Breast epithelium (tissue), 4 donors: ENCODE data around the gene PLCB4. TPM values are rescaled to one million over a fixed set of nuclear protein-coding genes. Genes with fewer than 3 reads are reported as not detected.

Source experiments
- DNase-seq, 2 donors: peaks; one replicate each; pipeline ENCODE4 v3.0.0-alpha.2; 2019; ENCODE audit warnings: low spot score in 2 of 2
- H3K27ac ChIP-seq, 2 donors: fragments of 200-600 bp; sonication (generic) in 1 of 2; one replicate each; pipeline ENCODE4 v1.5.1; 2016 to 2019; ENCODE audit warnings: mild to moderate bottlenecking in 1 of 2
- H3K27me3 ChIP-seq, 2 donors: fragments of 200-600 bp; sonication (generic) in 1 of 2; one replicate each; pipeline versions ENCODE4 v1.5.1 to v1.6.0; 2017 to 2019; ENCODE audit warnings: control low read depth in 1 of 2, mild to moderate bottlenecking in 1 of 2
- H3K36me3 ChIP-seq: fragments of 200-600 bp; one replicate; pipeline ENCODE4 v1.5.1; 2019
- H3K4me1 ChIP-seq, 2 donors: fragments of 200-600 bp; sonication (generic); one replicate each; pipeline ENCODE4 v1.5.1; 2016 to 2019; ENCODE audit warnings: control low read depth in 1 of 2
- H3K4me3 ChIP-seq, 3 donors: fragments of 200-600 bp; sonication (generic); 1 replicate in 2 of 3; 2 replicates in 1 of 3; pipeline ENCODE4 v1.5.1; 2016 to 2019; ENCODE audit warnings: mild to moderate bottlenecking in 3 of 3, moderate library complexity in 2 of 3
- H3K9me3 ChIP-seq, 2 donors: fragments of 200-600 bp; sonication (generic) in 1 of 2; one replicate each; pipeline ENCODE4 v1.5.1; 2016 to 2019; ENCODE audit warnings: control low read depth in 1 of 2
- CTCF ChIP-seq, 3 donors: fragments of 450-650 bp; IDR thresholded peaks; one replicate each; pipeline ENCODE4 v1.5.1; 2016 to 2017; ENCODE audit warnings: antibody characterized with exemption in 3 of 3, mild to moderate bottlenecking in 3 of 3, moderate library complexity in 3 of 3
- POLR2A ChIP-seq: fragments of 450-650 bp; IDR thresholded peaks from one replicate; pipeline ENCODE4 v1.6.1; 2016; ENCODE audit warnings: antibody characterized with exemption, mild to moderate bottlenecking, moderate library complexity
- POLR2AphosphoS5 ChIP-seq, 3 donors: sonication (generic); formaldehyde crosslinking; IDR thresholded peaks; one replicate each; pipeline ENCODE4 v1.6.1; 2017; ENCODE audit warnings: antibody characterized with exemption in 3 of 3
- intact Hi-C: fragments of 100-400 bp; cut with DNase I; formaldehyde crosslinking; loops from one replicate; pipeline ENCODE4 v1.15.1; 2023; ENCODE audit warnings: low total_unique reads
- total RNA-seq, 3 donors: library from RNA; depleted of rRNA; stranded (reverse); fragments of >200 nt; gene quantifications; one replicate each; pipeline ENCODE4 v1.1.0, GENCODE V29; 2016

PLCB4 gene
- total RNA-seq, 3 donors from 2014 or later: 9.4 to 17.7 (median 13.0) TPM

GRCh38 chr20:9129756-9130155, 60.9 kb downstream of the PLCB4 start:
- intact Hi-C loops: no loop called here
- peak overlapping the region in 1 of 2 donors; percentile 6 for H3K27ac ChIP-seq

GRCh38 chr20:9130521-9130920, 61.6 kb downstream of the PLCB4 start:
- Histone ChIP-seq H3K4me3 (no peak overlapping the region), H3K27ac (no peak overlapping the region), H3K36me3 (no peaks in the 10 kb centered on the region), H3K9me3 (peaks cover 8 to 14% of the 10 kb centered on the region in 2 donors), H3K27me3 (no peaks in the 10 kb centered on the region), H3K4me1 (peaks cover 0 to 5% of the 10 kb centered on the region in 2 donors)
- intact Hi-C loops: no loop called here
- no peak for TF ChIP-seq POLR2A
- no peak for TF ChIP-seq POLR2AphosphoS5 (IDR thresholded peaks at IDR 0.05)
- no peak for TF ChIP-seq CTCF (IDR thresholded peaks at IDR 0.05)
- no peak for DNase-seq

More at GRCh38 chr20:9129756-9130155, 60.9 kb downstream of the PLCB4 start:
- H3K27me3 ChIP-seq: no peaks in the 10 kb centered on the region
- no peak for DNase-seq
- peaks cover 8 to 14% of the 10 kb centered on the region in 2 donors for H3K9me3 ChIP-seq
- H3K36me3 ChIP-seq: no peaks in the 10 kb centered on the region
- H3K4me1 ChIP-seq: peaks cover 0 to 5% of the 10 kb centered on the region in 2 donors
- no peak overlapping the region for H3K4me3 ChIP-seq
- TF ChIP-seq POLR2A (no peak), CTCF (IDR thresholded peaks at IDR 0.05) (no peak), POLR2AphosphoS5 (IDR thresholded peaks at IDR 0.05) (no peak)

GRCh38 chr20:9131841-9132240, 63.0 kb downstream of the PLCB4 start:
- intact Hi-C loops: no loop called here
- Histone ChIP-seq H3K27me3 (no peaks in the 10 kb centered on the region), H3K9me3 (peaks cover 8 to 14% of the 10 kb centered on the region in 2 donors), H3K27ac (no peak overlapping the region), H3K4me3 (no peak overlapping the region), H3K4me1 (peaks cover 0 to 5% of the 10 kb centered on the region in 2 donors), H3K36me3 (no peaks in the 10 kb centered on the region)
- DNase-seq: no peak
- TF ChIP-seq POLR2A (no peak), CTCF (IDR thresholded peaks at IDR 0.05) (no peak), POLR2AphosphoS5 (IDR thresholded peaks at IDR 0.05) (no peak)

GRCh38 chr20:9134346-9134745, 65.5 kb downstream of the PLCB4 start:
- H3K4me1 ChIP-seq: peaks cover 0 to 5% of the 10 kb centered on the region in 2 donors
- H3K27me3 ChIP-seq: no peaks in the 10 kb centered on the region
- no peak overlapping the region for H3K4me3 ChIP-seq
- no peak for DNase-seq
- H3K36me3 ChIP-seq: no peaks in the 10 kb centered on the region
- H3K9me3 ChIP-seq: peaks cover 8 to 20% of the 10 kb centered on the region in 2 donors
- H3K27ac ChIP-seq: no peak overlapping the region
- TF ChIP-seq CTCF (IDR thresholded peaks at IDR 0.05): no peak
- no peak for TF ChIP-seq POLR2A
- TF ChIP-seq POLR2AphosphoS5 (IDR thresholded peaks at IDR 0.05): no peak
- intact Hi-C loops: no loop called here

GRCh38 chr20:9136114-9136513, 67.2 kb downstream of the PLCB4 start:
- intact Hi-C loops: no loop called here
- Histone ChIP-seq H3K27me3 (no peaks in the 10 kb centered on the region), H3K9me3 (peaks cover 8 to 24% of the 10 kb centered on the region in 2 donors), H3K4me1 (no peaks in the 10 kb centered on the region), H3K27ac (no peak overlapping the region), H3K4me3 (no peak overlapping the region), H3K36me3 (no peaks in the 10 kb centered on the region)
- DNase-seq: no peak
- TF ChIP-seq POLR2A (no peak), POLR2AphosphoS5 (IDR thresholded peaks at IDR 0.05) (no peak), CTCF (IDR thresholded peaks at IDR 0.05) (no peak)
